ENCODE measurements around the gene ARHGEF37. TPM values are rescaled to one million over a fixed set of nuclear protein-coding genes. Genes with fewer than 3 reads are reported as not detected.

The ARHGEF37 gene
- total and polyA plus RNA-seq, 9 of the 15 experiments (the other 6 are each of a cell fraction or from before 2014, with no cell fraction given): 0.01 to 0.27 (median 0.05) TPM

DNA sequence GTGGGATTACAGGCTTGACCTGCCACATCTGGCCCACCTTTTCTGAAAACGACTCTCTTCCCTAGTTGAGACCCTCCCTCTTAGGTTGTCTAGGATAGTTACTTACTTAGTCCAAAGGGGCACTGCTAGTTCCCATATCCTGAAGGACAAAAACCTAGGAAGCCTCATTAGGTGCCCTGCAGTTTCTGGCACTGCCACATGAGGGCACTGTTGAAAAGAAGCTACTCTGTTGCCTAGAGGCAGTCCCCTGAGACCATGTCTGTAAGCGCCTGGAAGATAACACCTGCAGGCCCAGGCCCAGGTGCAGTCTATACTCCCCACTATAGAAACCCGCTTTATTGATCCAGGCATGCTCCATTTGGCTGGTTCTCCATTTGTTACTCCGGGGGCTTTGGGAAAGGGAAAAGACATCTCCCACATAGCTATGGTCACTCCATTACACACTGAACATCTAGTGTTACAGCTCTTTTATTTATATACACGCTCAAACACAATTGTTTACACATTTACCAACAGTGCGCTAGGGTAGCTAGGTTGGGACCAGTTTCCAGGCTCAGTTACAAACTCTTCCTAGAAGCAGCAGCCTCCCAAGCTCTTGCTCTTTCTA lies 75.4 kb downstream of the ARHGEF37 start:
- Histone ChIP-seq H3K9me3 (replicated peaks; ENCODE audit: control insufficient read depth, insufficient read depth, low read depth, low read length) (no peaks in the 10 kb centered on the region), H3K27ac (ENCODE audit: extremely low read depth, low read depth, low read length) (no peak overlapping the region), H3K79me2 (ENCODE audit: control insufficient read depth, insufficient read depth, low read length) (no peaks in the 10 kb centered on the region), H3K9ac (ENCODE audit: insufficient read depth in 1 of 2, low read depth in 2 of 2, low read length in 2 of 2) (no peak overlapping the region), H3K27me3 (ENCODE audit: control insufficient read depth in 2 of 2, insufficient read depth in 2 of 2, low read length in 2 of 2) (no peaks in the 10 kb centered on the region; a peak in 1 of 5 replicates), H4K20me1 (replicated peaks; ENCODE audit: control insufficient read depth, insufficient read depth, low read length) (no peaks in the 10 kb centered on the region), H3K4me1 (replicated peaks in 1 of 2; ENCODE audit: control insufficient read depth in 2 of 2, insufficient read depth in 2 of 2, low read length in 2 of 2) (peaks cover 0 to 9% of the 10 kb centered on the region in 2 experiments; a peak in 2 of 5 replicates), H3K36me3 (ENCODE audit: control insufficient read depth, insufficient read depth, low read length) (no peaks in the 10 kb centered on the region), H3K9me1 (ENCODE audit: control insufficient read depth, insufficient read depth, low read length) (no peaks in the 10 kb centered on the region), H3K4me3 (no peak overlapping the region), H3K4me2 (ENCODE audit: insufficient read depth, low read length) (no peak overlapping the region), H2AFZ (ENCODE audit: low read depth, low read length) (peak overlapping the region; percentile 27; the same call in 1 of the 2 replicates)
- ChIA-PET CTCF (ENCODE audit: low intra/inter-chr PET ratio) (interaction anchor here (0.8 to 2.4 kb wide), 5 partner anchors 74 to 334 kb away, joined by 3 to 22 read pairs (median 4); partner anchors contain the start of gene PPARGC1B), POLR2A (interaction anchor here (0.7 to 1.0 kb wide), 6 partner anchors 9 to 109 kb away, joined by 3 to 6 read pairs (median 3); no protein-coding TSS in a partner anchor)
- intact Hi-C loops (cut with micrococcal nuclease): loop anchor here (1.0 to 2.0 kb wide), 3 partner anchors 74 to 172 kb away; partner anchors contain the start of gene PPARGC1B
- DNase-seq (ENCODE audit: extremely low read depth in 1 of 4, low spot score in 3 of 4) (peak; percentile 58 to 70 (median 62)), FAIRE-seq (peak; percentile 46), ATAC-seq (peak; percentile 80)
- no TSS peak for BruUV-seq (replicated peaks)
- 35% methylated on average over 6 of the region's 6 CpGs for WGBS (ENCODE audit: insufficient coverage, low coverage, missing lambda C conversion rate)
- in situ Hi-C loops (cut with MboI): no loop called here
- TF ChIP-seq DMBX1 (CRISPR knock-in tag; IDR thresholded peaks at IDR 0.05; ENCODE audit: borderline replicate concordance) (0 out of 2 replicates have a peak, but pooled peaks have one; percentile 29), BHLHE40 (IDR thresholded peaks at IDR 0.05; ENCODE audit: low read length) (no peak), ZNF445 (CRISPR knock-in tag; IDR thresholded peaks at IDR 0.05; ENCODE audit: low read depth) (no peak), DEAF1 (CRISPR knock-in tag; IDR thresholded peaks at IDR 0.05) (peak; percentile 73), NR3C1 (CRISPR knock-in tag; IDR thresholded peaks at IDR 0.05) (no peak), FOSL1 (tag; conservative IDR thresholded peaks at IDR 0.05) (no peak), SRSF7 (optimal IDR thresholded peaks at IDR 0.05; ENCODE audit: low read depth, low read length) (no peak), CBX5 (IDR thresholded peaks at IDR 0.05; ENCODE audit: borderline replicate concordance, low read depth) (0 out of 2 replicates have a peak, but pooled peaks have one; percentile 52)
- TF ChIP-seq, protein P1, sequence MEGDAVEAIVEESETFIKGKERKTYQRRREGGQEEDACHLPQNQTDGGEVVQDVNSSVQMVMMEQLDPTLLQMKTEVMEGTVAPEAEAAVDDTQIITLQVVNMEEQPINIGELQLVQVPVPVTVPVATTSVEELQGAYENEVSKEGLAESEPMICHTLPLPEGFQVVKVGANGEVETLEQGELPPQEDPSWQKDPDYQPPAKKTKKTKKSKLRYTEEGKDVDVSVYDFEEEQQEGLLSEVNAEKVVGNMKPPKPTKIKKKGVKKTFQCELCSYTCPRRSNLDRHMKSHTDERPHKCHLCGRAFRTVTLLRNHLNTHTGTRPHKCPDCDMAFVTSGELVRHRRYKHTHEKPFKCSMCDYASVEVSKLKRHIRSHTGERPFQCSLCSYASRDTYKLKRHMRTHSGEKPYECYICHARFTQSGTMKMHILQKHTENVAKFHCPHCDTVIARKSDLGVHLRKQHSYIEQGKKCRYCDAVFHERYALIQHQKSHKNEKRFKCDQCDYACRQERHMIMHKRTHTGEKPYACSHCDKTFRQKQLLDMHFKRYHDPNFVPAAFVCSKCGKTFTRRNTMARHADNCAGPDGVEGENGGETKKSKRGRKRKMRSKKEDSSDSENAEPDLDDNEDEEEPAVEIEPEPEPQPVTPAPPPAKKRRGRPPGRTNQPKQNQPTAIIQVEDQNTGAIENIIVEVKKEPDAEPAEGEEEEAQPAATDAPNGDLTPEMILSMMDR (IDR thresholded peaks at IDR 0.05 in 2 of 3, conservative IDR thresholded peaks at IDR 0.05 in 1 of 3; ENCODE audit: insufficient read depth in 2 of 3, low read depth in 1 of 3, low read length in 3 of 3): peak; percentile 81 to 91 (median 91)
- TF ChIP-seq, protein P2, sequence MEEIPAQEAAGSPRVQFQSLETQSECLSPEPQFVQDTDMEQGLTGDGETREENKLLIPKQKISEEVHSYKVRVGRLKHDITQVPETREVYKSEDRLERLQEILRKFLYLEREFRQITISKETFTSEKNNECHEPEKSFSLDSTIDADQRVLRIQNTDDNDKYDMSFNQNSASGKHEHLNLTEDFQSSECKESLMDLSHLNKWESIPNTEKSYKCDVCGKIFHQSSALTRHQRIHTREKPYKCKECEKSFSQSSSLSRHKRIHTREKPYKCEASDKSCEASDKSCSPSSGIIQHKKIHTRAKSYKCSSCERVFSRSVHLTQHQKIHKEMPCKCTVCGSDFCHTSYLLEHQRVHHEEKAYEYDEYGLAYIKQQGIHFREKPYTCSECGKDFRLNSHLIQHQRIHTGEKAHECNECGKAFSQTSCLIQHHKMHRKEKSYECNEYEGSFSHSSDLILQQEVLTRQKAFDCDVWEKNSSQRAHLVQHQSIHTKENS (CRISPR knock-in tag; IDR thresholded peaks at IDR 0.05): no peak
- TF ChIP-seq, protein P3, sequence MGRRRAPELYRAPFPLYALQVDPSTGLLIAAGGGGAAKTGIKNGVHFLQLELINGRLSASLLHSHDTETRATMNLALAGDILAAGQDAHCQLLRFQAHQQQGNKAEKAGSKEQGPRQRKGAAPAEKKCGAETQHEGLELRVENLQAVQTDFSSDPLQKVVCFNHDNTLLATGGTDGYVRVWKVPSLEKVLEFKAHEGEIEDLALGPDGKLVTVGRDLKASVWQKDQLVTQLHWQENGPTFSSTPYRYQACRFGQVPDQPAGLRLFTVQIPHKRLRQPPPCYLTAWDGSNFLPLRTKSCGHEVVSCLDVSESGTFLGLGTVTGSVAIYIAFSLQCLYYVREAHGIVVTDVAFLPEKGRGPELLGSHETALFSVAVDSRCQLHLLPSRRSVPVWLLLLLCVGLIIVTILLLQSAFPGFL (CRISPR knock-in tag; IDR thresholded peaks at IDR 0.05): no peak
- TF ChIP-seq, protein P4, sequence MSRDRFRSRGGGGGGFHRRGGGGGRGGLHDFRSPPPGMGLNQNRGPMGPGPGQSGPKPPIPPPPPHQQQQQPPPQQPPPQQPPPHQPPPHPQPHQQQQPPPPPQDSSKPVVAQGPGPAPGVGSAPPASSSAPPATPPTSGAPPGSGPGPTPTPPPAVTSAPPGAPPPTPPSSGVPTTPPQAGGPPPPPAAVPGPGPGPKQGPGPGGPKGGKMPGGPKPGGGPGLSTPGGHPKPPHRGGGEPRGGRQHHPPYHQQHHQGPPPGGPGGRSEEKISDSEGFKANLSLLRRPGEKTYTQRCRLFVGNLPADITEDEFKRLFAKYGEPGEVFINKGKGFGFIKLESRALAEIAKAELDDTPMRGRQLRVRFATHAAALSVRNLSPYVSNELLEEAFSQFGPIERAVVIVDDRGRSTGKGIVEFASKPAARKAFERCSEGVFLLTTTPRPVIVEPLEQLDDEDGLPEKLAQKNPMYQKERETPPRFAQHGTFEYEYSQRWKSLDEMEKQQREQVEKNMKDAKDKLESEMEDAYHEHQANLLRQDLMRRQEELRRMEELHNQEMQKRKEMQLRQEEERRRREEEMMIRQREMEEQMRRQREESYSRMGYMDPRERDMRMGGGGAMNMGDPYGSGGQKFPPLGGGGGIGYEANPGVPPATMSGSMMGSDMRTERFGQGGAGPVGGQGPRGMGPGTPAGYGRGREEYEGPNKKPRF (IDR thresholded peaks at IDR 0.05; ENCODE audit: low read depth, low read length): no peak

All from K562 (cell line).